IMR-90 (cell line): ENCODE data around the gene SP140. TPM values are rescaled to one million over a fixed set of nuclear protein-coding genes. Genes with fewer than 3 reads are reported as not detected.

Experiments used
- ATAC-seq: fragments of 200-7000 bp; cut with Tn5 transposase; 2 replicates; pipeline ENCODE4 v1.9.1; 2020; ENCODE audit warnings: low read depth, mild to moderate bottlenecking, moderate library complexity
- BruUV-seq: library from RNA; stranded (reverse); fragments of 400-500 nt; replicated peaks from 2 replicates; lab custom pipeline; 2021; lab: Mats Ljungman, UMichigan
- CTCF ChIA-PET: fragments of 300-600 bp; formaldehyde crosslinking; extraction: SDS; loops from one replicate; lab custom pipeline; 2021; ENCODE audit warnings: antibody characterized with exemption; lab: Yijun Ruan, JAX
- POLR2A ChIA-PET: fragments of 300-600 bp; sonication (Branson Sonifier 250); formaldehyde crosslinking; loops from one replicate; lab custom pipeline; 2022; ENCODE audit warnings: antibody characterized with exemption; ENCODE audit not compliant: unreplicated experiment; lab: Charles Lee
- DNase-seq: peaks from one replicate; pipeline ENCODE4 v3.0.0; 2013
- H2AFZ ChIP-seq: replicated peaks from 2 replicates; pipeline ENCODE3; 2013; ENCODE audit warnings: low read length, mild to moderate bottlenecking; ENCODE audit not compliant: poor library complexity
- H2AK5ac ChIP-seq: 2 replicates; pipeline ENCODE4 v1.6.1; 2013; ENCODE audit warnings: low read depth, low read length, inconsistent platforms
- H2AK9ac ChIP-seq: replicated peaks from 2 replicates; pipeline ENCODE3; 2013; ENCODE audit warnings: mild to moderate bottlenecking, low read depth, low read length, moderate library complexity; ENCODE audit not compliant: poor library complexity
- H2BK120ac ChIP-seq: 2 replicates; pipeline ENCODE4 v1.6.1; 2013; ENCODE audit warnings: low read depth, low read length, inconsistent platforms
- H2BK15ac ChIP-seq: 3 replicates; pipeline ENCODE4 v1.6.1; 2013; ENCODE audit warnings: low read depth, low read length, inconsistent platforms
- H2BK20ac ChIP-seq: 2 replicates; pipeline ENCODE4 v1.6.1; 2013; ENCODE audit warnings: low read depth, mild to moderate bottlenecking, inconsistent platforms, low read length, moderate library complexity
- H2BK5ac ChIP-seq: 2 replicates; pipeline ENCODE4 v1.6.1; 2013; ENCODE audit warnings: mild to moderate bottlenecking, low read depth, low read length, inconsistent platforms; ENCODE audit not compliant: poor library complexity, severe bottlenecking
- H3K14ac ChIP-seq: replicated peaks from 2 replicates; pipeline ENCODE4 v1.6.1; 2013; ENCODE audit warnings: low read depth, low read length, inconsistent platforms
- H3K18ac ChIP-seq: 2 replicates; pipeline ENCODE4 v1.6.1; 2013; ENCODE audit warnings: low read depth, low read length, control low read depth
- H3K23ac ChIP-seq: 2 replicates; pipeline ENCODE4 v1.6.1; 2013; ENCODE audit warnings: low read depth, low read length, inconsistent platforms
- H3K27ac ChIP-seq: 2 replicates; pipeline ENCODE4 v1.5.1; 2013; ENCODE audit warnings: mild to moderate bottlenecking, control low read depth, low read length; ENCODE audit not compliant: insufficient read depth
- H3K27me3 ChIP-seq: 2 replicates; pipeline ENCODE4 v1.6.1; 2013; ENCODE audit warnings: low read length; ENCODE audit not compliant: control insufficient read depth, insufficient read depth
- H3K36me3 ChIP-seq: 2 replicates; pipeline ENCODE4 v1.6.1; 2013; ENCODE audit warnings: low read length, mixed read lengths; ENCODE audit not compliant: control insufficient read depth, insufficient read depth
- H3K4ac ChIP-seq: 2 replicates; pipeline ENCODE4 v1.6.1; 2013; ENCODE audit warnings: low read depth, low read length, inconsistent platforms
- H3K4me1 ChIP-seq: 2 replicates; pipeline ENCODE4 v1.6.1; 2013; ENCODE audit warnings: low read length, mixed read lengths; ENCODE audit not compliant: control insufficient read depth, insufficient read depth
- H3K4me2 ChIP-seq: 2 replicates; pipeline ENCODE4 v1.6.1; 2013; ENCODE audit warnings: low read depth, mild to moderate bottlenecking, control low read depth, low read length, moderate library complexity
- H3K4me3 ChIP-seq: 2 replicates; pipeline ENCODE4 v1.5.1; 2013; ENCODE audit warnings: low read depth, mild to moderate bottlenecking, control low read depth, low read length, moderate library complexity; ENCODE audit not compliant: insufficient read depth
- H3K56ac ChIP-seq: 2 replicates; pipeline ENCODE4 v1.6.1; 2013; ENCODE audit warnings: low read length, inconsistent platforms; ENCODE audit not compliant: insufficient read depth; ENCODE audit errors: extremely low read depth
- H3K79me1 ChIP-seq, 2 experiments: 2 replicates each; pipeline ENCODE4 v1.6.1; 2013; ENCODE audit warnings: low read length in 2 of 2, inconsistent platforms in 1 of 2, low read depth in 1 of 2
- H3K9ac ChIP-seq: 2 replicates; pipeline ENCODE4 v1.6.1; 2013; ENCODE audit warnings: low read depth, low read length, control low read depth
- H3K9me1 ChIP-seq: 2 replicates; pipeline ENCODE4 v1.6.1; 2013; ENCODE audit warnings: low read length, inconsistent platforms; ENCODE audit not compliant: insufficient read depth
- H3K9me3 ChIP-seq: 2 replicates; pipeline ENCODE4 v1.6.1; 2013; ENCODE audit warnings: low read length; ENCODE audit not compliant: control insufficient read depth, insufficient read depth
- H4K20me1 ChIP-seq: 2 replicates; pipeline ENCODE4 v1.6.1; 2013; ENCODE audit warnings: low read length, inconsistent platforms; ENCODE audit not compliant: insufficient read depth
- H4K5ac ChIP-seq: 2 replicates; pipeline ENCODE4 v1.6.1; 2013; ENCODE audit warnings: mild to moderate bottlenecking, low read depth, low read length, control low read depth
- H4K8ac ChIP-seq, 2 experiments: 2 replicates each; pipeline ENCODE4 v1.6.1; 2013; ENCODE audit warnings: low read depth in 2 of 2, low read length in 2 of 2, control low read depth in 1 of 2, inconsistent platforms in 1 of 2
- H4K91ac ChIP-seq: 2 replicates; pipeline ENCODE4 v1.6.1; 2013; ENCODE audit warnings: low read depth, low read length, inconsistent platforms; ENCODE audit not compliant: insufficient read depth
- FOS ChIP-seq: fragments of 150-350 bp; IDR thresholded peaks from 2 replicates; pipeline ENCODE4 v1.6.1; 2016; ENCODE audit warnings: low read depth, low read length
- RAD21 ChIP-seq: IDR thresholded peaks from 2 replicates; pipeline ENCODE4 v1.6.1; 2012; ENCODE audit warnings: low read length, improper control_type of control experiment
- RCOR1 ChIP-seq: IDR thresholded peaks from 2 replicates; pipeline ENCODE4 v1.6.1; 2012; ENCODE audit warnings: mild to moderate bottlenecking, low read length, improper control_type of control experiment; ENCODE audit not compliant: insufficient replicate concordance
- WGBS, 2 experiments: methylation state at CpG; one replicate each; pipeline versions ENCODE4 v1.1.5 to v1.1.7; 2013; ENCODE audit warnings: missing lambda C conversion rate in 2 of 2; ENCODE audit not compliant: insufficient read length in 1 of 2; ENCODE audit errors: extremely low coverage in 2 of 2; 5-methylcytosine and 5-hydroxymethylcytosine counted together
- dilution Hi-C: fragments of 300-500 bp; cut with HindIII; formaldehyde crosslinking; loops from one replicate; pipeline ENCODE4 v1.14.3; 2018; ENCODE audit warnings: low sequenced_read_pairs; ENCODE audit not compliant: unreplicated experiment
- in situ Hi-C: fragments of 300-500 bp; cut with MboI; formaldehyde crosslinking; loops from 3 replicates; pipeline ENCODE4 v1.14.3; 2019; ENCODE audit warnings: low sequenced_read_pairs, inconsistent platforms, mixed read lengths
- intact Hi-C: fragments of 100-400 bp; cut with micrococcal nuclease; formaldehyde crosslinking; loops from 2 replicates; pipeline ENCODE4 v1.10.0; 2022
- polyA plus RNA-seq, 3 experiments: library from polyadenylated mRNA; depleted of rRNA; stranded (reverse); fragments of >200 nt; gene quantifications; 2 replicates each; pipeline ENCODE4 v1.2.3, GENCODE V29; 2012; ENCODE audit warnings: low replicate concordance in 1 of 3
- total RNA-seq: library from RNA; depleted of rRNA; stranded (reverse); fragments of >200 nt; gene quantifications from 2 replicates; pipeline ENCODE4 v1.2.3, GENCODE V29; 2012

The SP140 gene
- total and polyA plus RNA-seq, 2 of the 4 experiments (the other 2 are of a cell fraction), result 1.4 TPM

DNA sequence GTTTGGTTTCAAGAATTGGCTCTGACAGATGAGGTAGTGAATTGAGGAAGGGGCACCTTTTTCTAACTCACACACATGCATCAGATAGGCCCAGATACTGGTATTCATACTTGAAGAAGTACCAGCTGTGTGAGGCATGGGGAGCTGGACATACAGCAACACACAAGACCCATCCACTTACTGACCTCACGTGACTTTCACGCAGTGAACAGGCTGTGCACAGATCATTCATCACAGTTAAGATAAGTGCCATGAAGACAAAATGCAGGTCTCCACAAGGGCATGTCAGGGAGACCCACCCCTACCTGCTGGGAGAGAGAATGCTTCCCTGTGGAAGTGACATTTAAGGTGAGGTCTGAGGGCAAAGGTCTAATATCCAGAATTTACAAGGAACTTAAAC, 44.3 kb upstream of the SP140 start:
- no peak overlapping the region for H3K4me3 ChIP-seq

More for the DNA sequence above, 44.3 kb upstream of the SP140 start:
- no peak overlapping the region for H3K23ac ChIP-seq
- no peak overlapping the region for H2BK120ac ChIP-seq
- POLR2A ChIA-PET, result no interaction called here
- H2BK5ac ChIP-seq, result no peak overlapping the region
- peaks cover 3% of the 10 kb centered on the region; the same call in 1 of the 2 replicates for H3K9me1 ChIP-seq
- no peak overlapping the region for H4K91ac ChIP-seq
- no peaks in the 10 kb centered on the region for H3K79me1 ChIP-seq
- H3K27ac ChIP-seq, result no peak overlapping the region
- BruUV-seq, result no TSS peak
- H2AK9ac ChIP-seq, result no peak overlapping the region
- no peaks in the 10 kb centered on the region for H3K27me3 ChIP-seq
- no peak overlapping the region for H3K14ac ChIP-seq
- no peaks in the 10 kb centered on the region for H3K4me1 ChIP-seq
- no CpG with 5 or more reads among the region's 2 CpGs for WGBS, 2 experiments
- in situ Hi-C loops (no loop called here), dilution Hi-C loops (no loop called here), intact Hi-C loops (no loop called here)
- H3K18ac ChIP-seq, result no peak overlapping the region
- no peak overlapping the region for H2BK15ac ChIP-seq
- no peak overlapping the region for H2AK5ac ChIP-seq
- no peak overlapping the region for H2AFZ ChIP-seq
- no peak overlapping the region for H2BK20ac ChIP-seq
- ATAC-seq, result no peak
- H3K9ac ChIP-seq, result no peak overlapping the region
- H3K4ac ChIP-seq, result no peak overlapping the region
- H4K5ac ChIP-seq, result no peak overlapping the region
- no peaks in the 10 kb centered on the region for H3K9me3 ChIP-seq
- H4K8ac ChIP-seq, result no peak overlapping the region
- peaks cover 7% of the 10 kb centered on the region for H3K36me3 ChIP-seq
- H4K20me1 ChIP-seq, result no peaks in the 10 kb centered on the region
- CTCF ChIA-PET, result no interaction called here
- H3K56ac ChIP-seq, result no peak overlapping the region
- TF ChIP-seq RAD21, result no peak
- no peak for TF ChIP-seq RCOR1
- TF ChIP-seq FOS, result no peak
- DNase-seq, result no peak
- H3K4me2 ChIP-seq, result no peak overlapping the region
